ENCODE measurements around the gene SLC31A2.
"Not testable (repeated sequence)": the region's sequence is repeated elsewhere in the genome, so short reads cannot be mapped to it uniquely, and the experiment has no call there.

SLC31A2 gene

GRCh38 chr9:113129884-113130283, 20.9 kb upstream of the SLC31A2 start:
- no peak for DNase-seq (ENCODE audit: low read depth)
- no peak overlapping the region for H3K4me3 ChIP-seq (ENCODE audit: low read depth, low read length)
- TF ChIP-seq CTCF (IDR thresholded peaks at IDR 0.05; ENCODE audit: low read depth, low read length, missing control alignments) = no peak

- no peak for TF ChIP-seq CTCF (IDR thresholded peaks at IDR 0.05; ENCODE audit: low read depth, low read length, missing control alignments)
- no peak overlapping the region for H3K4me3 ChIP-seq (ENCODE audit: low read depth, low read length)
- DNase-seq (ENCODE audit: low read depth) = no peak
Observed at GRCh38 chr9:113131689-113132151, 19.1 kb upstream of the SLC31A2 start.

- no peak for DNase-seq (ENCODE audit: low read depth)
- no peak for TF ChIP-seq CTCF (IDR thresholded peaks at IDR 0.05; ENCODE audit: low read depth, low read length, missing control alignments)
Observed at GRCh38 chr9:113137196-113138168, 13.3 kb upstream of the SLC31A2 start.

GRCh38 chr9:113138760-113139159, 12.0 kb upstream of the SLC31A2 start:
- no peak overlapping the region for H3K4me3 ChIP-seq (ENCODE audit: low read depth, low read length)
- no peak for TF ChIP-seq CTCF (IDR thresholded peaks at IDR 0.05; ENCODE audit: low read depth, low read length, missing control alignments)
- no peak for DNase-seq (ENCODE audit: low read depth)

More at GRCh38 chr9:113137196-113138168, 13.3 kb upstream of the SLC31A2 start:
- no peak overlapping the region for H3K4me3 ChIP-seq (ENCODE audit: low read depth, low read length)

- no peak overlapping the region for H3K4me3 ChIP-seq (ENCODE audit: low read depth, low read length)
- no peak for TF ChIP-seq CTCF (IDR thresholded peaks at IDR 0.05; ENCODE audit: low read depth, low read length, missing control alignments)
- DNase-seq (ENCODE audit: low read depth) = no peak
Observed at GRCh38 chr9:113139225-113139829, 11.5 kb upstream of the SLC31A2 start.

GRCh38 chr9:113139953-113140352, 10.9 kb upstream of the SLC31A2 start:
- DNase-seq (ENCODE audit: low read depth) = no peak
- H3K4me3 ChIP-seq (ENCODE audit: low read depth, low read length) = no peak overlapping the region
- TF ChIP-seq CTCF (IDR thresholded peaks at IDR 0.05; ENCODE audit: low read depth, low read length, missing control alignments) = no peak

- DNase-seq (ENCODE audit: low read depth); H3K4me3 ChIP-seq (ENCODE audit: low read depth, low read length): not testable (repeated sequence)
Observed at GRCh38 chr9:113140896-113141295, 9.9 kb upstream of the SLC31A2 start.

All from GM12864 (cell line).